Measurements from ENCODE around the gene CAMK4.
"Not testable (repeated sequence)": the region's sequence is repeated elsewhere in the genome, so short reads cannot be mapped to it uniquely, and the experiment has no call there.

DNA sequence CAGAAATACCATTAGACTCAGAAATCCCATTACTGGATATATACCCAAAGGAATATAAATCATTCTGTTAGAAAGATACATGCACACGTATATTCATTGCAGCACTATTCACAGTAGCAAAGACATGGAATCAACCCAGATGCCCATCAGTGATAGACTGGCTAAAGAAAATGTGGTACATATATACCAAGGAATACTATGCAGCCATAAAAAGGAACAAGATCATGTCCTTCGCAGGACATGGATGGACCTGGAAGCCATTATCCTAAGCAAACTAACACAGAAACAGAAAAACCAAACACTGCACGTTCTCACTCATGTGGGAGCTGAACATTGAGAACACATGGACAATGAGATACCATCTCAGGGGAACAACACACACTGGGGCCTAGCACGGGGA, 33.4 kb downstream of the CAMK4 start:
- not testable (repeated sequence) for TF ChIP-seq POLR2A, POLR2AphosphoS5 (IDR thresholded peaks at IDR 0.05; ENCODE audit: low read depth, low read length)
